ENCODE data around the gene SIK3. TPM values are rescaled to one million over a fixed set of nuclear protein-coding genes. Genes with fewer than 3 reads are reported as not detected.
"Not testable (repeated sequence)": the region's sequence is repeated elsewhere in the genome, so short reads cannot be mapped to it uniquely, and the experiment has no call there.

SIK3 gene
- total RNA-seq, 4 donors from 2014 or later: 58.8 to 85.8 (median 59.8) TPM

DNA sequence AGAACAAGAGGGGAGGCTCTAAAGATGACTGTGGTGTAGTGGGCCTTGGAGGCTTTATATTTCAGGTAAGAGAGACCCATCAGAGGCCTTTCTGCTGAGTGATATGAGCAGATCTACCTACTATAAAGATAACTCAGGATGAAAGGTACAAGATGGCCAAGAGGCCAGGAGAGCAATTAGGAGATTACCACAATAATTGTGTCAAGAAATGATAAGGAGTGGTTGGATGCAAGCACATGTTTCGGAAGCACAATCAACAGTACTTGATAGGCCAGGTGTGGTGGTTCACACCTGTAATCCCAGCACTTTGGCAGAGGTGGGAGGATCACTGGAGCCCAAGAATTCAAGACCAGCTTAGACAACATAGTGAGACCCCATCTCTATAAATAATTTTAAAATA, 43.8 kb downstream of the SIK3 start:
- peaks cover 0 to 20% (median 0%) of the 10 kb centered on the region in 4 donors for H3K4me1 ChIP-seq
- H3K4me3 ChIP-seq: no peak overlapping the region
- H3K36me3 ChIP-seq: no peaks in the 10 kb centered on the region
- no peak for DNase-seq
- H3K27ac ChIP-seq: no peak overlapping the region
- TF ChIP-seq POLR2A (IDR thresholded peaks at IDR 0.05): no peak
- TF ChIP-seq CTCF (IDR thresholded peaks at IDR 0.05): no peak
- no peaks in the 10 kb centered on the region for H3K27me3 ChIP-seq
- no peaks in the 10 kb centered on the region for H3K9me3 ChIP-seq

DNA sequence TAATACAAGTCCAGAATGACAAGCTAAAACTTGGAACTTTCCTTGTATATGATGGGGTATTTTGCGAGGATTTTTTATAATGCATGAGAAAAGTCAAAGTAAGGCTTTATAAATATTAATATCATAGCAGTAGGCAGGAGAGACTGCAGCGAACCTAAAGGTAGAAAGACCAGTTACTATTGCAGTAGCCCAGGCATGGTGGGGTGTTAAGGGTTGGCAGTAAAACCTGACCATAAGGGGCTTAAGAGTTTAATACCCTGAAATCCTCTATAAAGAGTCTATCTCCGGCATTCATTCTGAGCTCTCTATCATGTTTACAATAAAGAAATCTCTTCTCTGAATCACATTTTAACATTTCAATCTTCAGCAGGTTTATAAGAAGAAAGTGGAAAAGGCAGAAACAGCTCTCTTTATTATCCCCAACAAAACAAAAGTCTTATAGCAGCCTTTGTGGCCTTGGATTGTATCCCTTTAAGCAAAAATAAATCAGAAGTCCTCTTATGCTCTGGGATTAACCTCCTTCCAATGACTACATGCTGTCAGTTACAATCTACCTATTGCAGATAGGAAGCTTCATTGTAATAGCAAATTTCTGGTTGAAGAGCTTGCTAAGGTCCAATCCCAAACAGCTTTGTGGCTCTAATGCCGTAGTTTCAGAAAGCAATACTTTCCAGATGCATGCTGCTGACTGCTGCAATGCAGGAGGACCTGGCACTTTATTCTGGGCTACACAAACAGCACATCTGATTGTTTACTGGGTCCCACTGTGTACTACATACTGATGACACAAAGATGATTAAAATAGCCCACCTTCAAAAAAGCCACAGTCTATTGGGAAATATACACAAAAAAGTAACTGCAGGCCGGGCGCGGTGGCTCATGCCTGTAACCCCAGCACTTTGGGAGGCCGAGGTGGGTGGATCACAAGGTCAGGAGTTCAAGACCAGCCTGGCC, 45.8 kb downstream of the SIK3 start:
- no peaks in the 10 kb centered on the region for H3K36me3 ChIP-seq
- no peaks in the 10 kb centered on the region for H3K27me3 ChIP-seq
- peaks cover 0 to 16% (median 0%) of the 10 kb centered on the region in 4 donors for H3K4me1 ChIP-seq
- H3K9me3 ChIP-seq: no peaks in the 10 kb centered on the region
- no peak for TF ChIP-seq POLR2A (IDR thresholded peaks at IDR 0.05)
- no peak for TF ChIP-seq CTCF (IDR thresholded peaks at IDR 0.05)
- no peak overlapping the region for H3K27ac ChIP-seq
- DNase-seq: no peak
- no peak overlapping the region for H3K4me3 ChIP-seq

- not testable (repeated sequence) for H3K36me3 ChIP-seq, H3K27ac ChIP-seq, H3K9me3 ChIP-seq, H3K27me3 ChIP-seq, H3K4me3 ChIP-seq, DNase-seq
- H3K4me1 ChIP-seq: peaks cover 0 to 21% (median 2%) of the 10 kb centered on the region in 4 donors
Observed at GRCh38 chr11:117050121-117050520, 48.1 kb downstream of the SIK3 start.

DNA sequence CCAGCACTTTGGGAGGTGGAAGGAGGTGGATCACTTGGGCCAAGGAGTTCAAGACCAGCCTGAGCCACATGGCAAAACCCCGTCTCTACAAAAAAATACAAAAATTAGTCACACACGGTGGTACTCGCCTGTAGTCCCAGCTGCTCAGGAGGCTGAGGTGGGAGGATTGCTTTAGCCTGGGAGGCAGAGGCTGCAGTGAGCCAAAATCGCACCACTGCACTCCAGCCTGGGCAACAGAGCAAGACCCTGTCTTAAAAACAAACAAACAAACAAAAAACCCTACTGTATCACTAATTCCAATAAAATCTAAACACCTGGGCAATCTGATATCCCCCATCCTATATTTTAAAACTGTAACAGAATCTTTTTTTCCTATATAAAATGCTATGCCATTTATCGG, 51.6 kb downstream of the SIK3 start:
- not testable (repeated sequence) for H3K27me3 ChIP-seq, H3K36me3 ChIP-seq, H3K4me3 ChIP-seq, H3K27ac ChIP-seq, H3K9me3 ChIP-seq, DNase-seq
- H3K4me1 ChIP-seq: peaks cover 0 to 11% (median 6%) of the 10 kb centered on the region in 4 donors

- H3K36me3 ChIP-seq: no peaks in the 10 kb centered on the region
- H3K27me3 ChIP-seq: no peaks in the 10 kb centered on the region
- DNase-seq: no peak
- H3K4me1 ChIP-seq: peaks cover 0 to 11% (median 6%) of the 10 kb centered on the region in 4 donors
- H3K9me3 ChIP-seq: no peaks in the 10 kb centered on the region
- H3K4me3 ChIP-seq: no peak overlapping the region
- no peak for TF ChIP-seq POLR2A (IDR thresholded peaks at IDR 0.05)
- no peak for TF ChIP-seq CTCF (IDR thresholded peaks at IDR 0.05)
- no peak overlapping the region for H3K27ac ChIP-seq
Observed at GRCh38 chr11:117045956-117046355, 52.3 kb downstream of the SIK3 start.

GRCh38 chr11:117045196-117045595, 53.0 kb downstream of the SIK3 start:
- no peaks in the 10 kb centered on the region for H3K36me3 ChIP-seq
- peak overlapping the region in 1 of 4 donors; percentile 15 for H3K4me3 ChIP-seq
- peak overlapping the region in 1 of 4 donors; percentile 38 for H3K27ac ChIP-seq
- H3K9me3 ChIP-seq: no peaks in the 10 kb centered on the region
- no peaks in the 10 kb centered on the region for H3K27me3 ChIP-seq
- TF ChIP-seq POLR2A (IDR thresholded peaks at IDR 0.05) (no peak), CTCF (IDR thresholded peaks at IDR 0.05) (no peak)
- peaks cover 0 to 13% (median 6%) of the 10 kb centered on the region in 4 donors for H3K4me1 ChIP-seq
- no peak for DNase-seq
